GM23248 (cell line): ENCODE results near the gene ZNF469. TPM values are rescaled to one million over a fixed set of nuclear protein-coding genes. Genes with fewer than 3 reads are reported as not detected.

Experiments
- DNase-seq: peaks from one replicate; pipeline ENCODE4 v3.0.0-alpha.2; 2015
- H2AFZ ChIP-seq: fragments of 200-600 bp; sonication (generic); 2 replicates; pipeline ENCODE4 v1.6.1; 2016; ENCODE audit warnings: antibody characterized with exemption
- H3F3A ChIP-seq: fragments of 200-600 bp; sonication (generic); 2 replicates; pipeline ENCODE4 v1.6.1; 2016; ENCODE audit warnings: mild to moderate bottlenecking, antibody characterized with exemption, mixed run types; ENCODE audit not compliant: insufficient read depth
- H3K27ac ChIP-seq: fragments of 200-600 bp; sonication (generic); 2 replicates; pipeline ENCODE4 v1.5.1; 2016; ENCODE audit warnings: mild to moderate bottlenecking
- H3K27me3 ChIP-seq: fragments of 200-600 bp; sonication (generic); replicated peaks from 2 replicates; pipeline ENCODE4 v1.6.1; 2016; ENCODE audit warnings: mild to moderate bottlenecking; ENCODE audit not compliant: insufficient read depth
- H3K36me3 ChIP-seq: fragments of 200-600 bp; sonication (generic); 2 replicates; pipeline ENCODE4 v1.6.1; 2016; ENCODE audit warnings: low read depth, mild to moderate bottlenecking
- H3K4me1 ChIP-seq: fragments of 200-600 bp; sonication (generic); 2 replicates; pipeline ENCODE4 v1.6.1; 2016; ENCODE audit warnings: mild to moderate bottlenecking; ENCODE audit not compliant: insufficient read depth
- H3K4me2 ChIP-seq: fragments of 200-600 bp; sonication (generic); one replicate; pipeline ENCODE4 v1.6.1; 2016; ENCODE audit warnings: mild to moderate bottlenecking; ENCODE audit not compliant: unreplicated experiment
- H3K4me3 ChIP-seq: fragments of 200-600 bp; sonication (generic); 2 replicates; pipeline ENCODE4 v1.5.1; 2016; ENCODE audit warnings: mild to moderate bottlenecking
- H3K79me2 ChIP-seq: fragments of 200-600 bp; sonication (generic); 2 replicates; pipeline ENCODE4 v1.6.1; 2016; ENCODE audit warnings: mild to moderate bottlenecking; ENCODE audit not compliant: insufficient read depth
- H3K9ac ChIP-seq: fragments of 200-600 bp; sonication (generic); 2 replicates; pipeline ENCODE4 v1.6.1; 2016; ENCODE audit warnings: mild to moderate bottlenecking
- H3K9me2 ChIP-seq: fragments of 200-600 bp; sonication (generic); 2 replicates; pipeline ENCODE4 v1.6.1; 2016; ENCODE audit warnings: mixed run types, mild to moderate bottlenecking, moderate library complexity; ENCODE audit not compliant: insufficient read depth
- H3K9me3 ChIP-seq: fragments of 200-600 bp; sonication (generic); one replicate; pipeline ENCODE4 v1.6.1; 2017; ENCODE audit warnings: low read depth
- H4K20me1 ChIP-seq: fragments of 200-600 bp; sonication (generic); 2 replicates; pipeline ENCODE4 v1.6.0; 2016; ENCODE audit not compliant: insufficient read depth
- EZH2 ChIP-seq: fragments of 200-600 bp; sonication (generic); IDR thresholded peaks from 2 replicates; pipeline ENCODE4 v1.6.1; 2018; ENCODE audit warnings: antibody characterized with exemption, mild to moderate bottlenecking; ENCODE audit not compliant: insufficient read depth, poor library complexity, severe bottlenecking
- EZH2phosphoT487 ChIP-seq: fragments of 200-600 bp; sonication (generic); IDR thresholded peaks from 2 replicates; pipeline ENCODE4 v1.6.1; 2018; ENCODE audit warnings: antibody characterized with exemption, moderate library complexity, mild to moderate bottlenecking, low read depth; ENCODE audit not compliant: insufficient read depth
- WGBS, 2 experiments: methylation state at CpG; one replicate each; pipeline ENCODE4 v1.1.6; 2015 to 2017; ENCODE audit warnings: low lambda C conversion rate in 2 of 2, low coverage in 1 of 2; ENCODE audit errors: missing lambda C conversion rate in 2 of 2; 5-methylcytosine and 5-hydroxymethylcytosine counted together
- in situ Hi-C: fragments of 300-500 bp; cut with MboI; formaldehyde crosslinking; loops from 2 replicates; pipeline ENCODE4 v1.15.0; 2020
- polyA plus RNA-seq: library from polyadenylated mRNA; unstranded; fragments of >200 nt; fragmentation: Nextera tagmentation; extraction: Ambion mirVana; gene quantifications from 2 replicates; pipeline ENCODE4 v1.2.1, GENCODE V29; 2016
- total RNA-seq: library from RNA; depleted of rRNA; stranded (reverse); fragments of >200 nt; shearing (Covaris generic); gene quantifications from 2 replicates; pipeline ENCODE4 v1.2.3, GENCODE V29; 2014

The ZNF469 gene
- total and polyA plus RNA-seq, 2 experiments from 2014 or later = 0.65 to 2.6 TPM

GRCh38 chr16:88340755-88341150 is 42.0 kb upstream of the ZNF469 start:
- in situ Hi-C loops = no loop called here
- Histone ChIP-seq H3K27ac (no peak overlapping the region), H3K9me2 (no peaks in the 10 kb centered on the region), H2AFZ (no peak overlapping the region), H3K79me2 (no peaks in the 10 kb centered on the region), H3K27me3 (no peaks in the 10 kb centered on the region), H3K9me3 (no peaks in the 10 kb centered on the region), H3K9ac (no peak overlapping the region), H3K4me1 (no peaks in the 10 kb centered on the region), H4K20me1 (no peaks in the 10 kb centered on the region), H3K4me3 (no peak overlapping the region), H3F3A (peaks cover 10% of the 10 kb centered on the region; the same call in 1 of the 2 replicates), H3K36me3 (no peaks in the 10 kb centered on the region), H3K4me2 (no peak overlapping the region)
- TF ChIP-seq EZH2 = no peak
- TF ChIP-seq EZH2phosphoT487 = no peak
- 81 to 84% methylated on average over 9 to 11 of the region's 11 CpGs for WGBS, 2 experiments
- no peak for DNase-seq

- no peak for TF ChIP-seq EZH2
- no peak for TF ChIP-seq EZH2phosphoT487
- H3K36me3 ChIP-seq = no peaks in the 10 kb centered on the region
- H3K27me3 ChIP-seq = no peaks in the 10 kb centered on the region
- no peak for DNase-seq
- WGBS, 2 experiments = 88 to 90% methylated on average over 16 to 24 of the region's 24 CpGs
- H3F3A ChIP-seq = 0 out of 2 replicates have a peak, but pooled peaks cover under 1% of the 10 kb centered on the region
- in situ Hi-C loops = no loop called here
- H3K27ac ChIP-seq = no peak overlapping the region
- H4K20me1 ChIP-seq = no peaks in the 10 kb centered on the region
- no peak overlapping the region for H3K4me2 ChIP-seq
- H3K4me1 ChIP-seq = no peaks in the 10 kb centered on the region
- no peak overlapping the region for H3K9ac ChIP-seq
- no peaks in the 10 kb centered on the region for H3K79me2 ChIP-seq
- H3K9me2 ChIP-seq = no peaks in the 10 kb centered on the region
- no peak overlapping the region for H2AFZ ChIP-seq
- no peaks in the 10 kb centered on the region for H3K9me3 ChIP-seq
- no peak overlapping the region for H3K4me3 ChIP-seq
Observed at GRCh38 chr16:88341551-88342290, 41.0 kb upstream of the ZNF469 start.

- Histone ChIP-seq H3F3A (no peaks in the 10 kb centered on the region), H2AFZ (no peak overlapping the region), H3K27me3 (no peaks in the 10 kb centered on the region), H3K36me3 (no peaks in the 10 kb centered on the region), H3K27ac (no peak overlapping the region), H3K4me3 (no peak overlapping the region), H3K4me2 (no peak overlapping the region), H4K20me1 (no peaks in the 10 kb centered on the region), H3K9me3 (no peaks in the 10 kb centered on the region), H3K9me2 (no peaks in the 10 kb centered on the region), H3K79me2 (no peaks in the 10 kb centered on the region), H3K9ac (no peak overlapping the region), H3K4me1 (no peaks in the 10 kb centered on the region)
- in situ Hi-C loops = no loop called here
- DNase-seq = no peak
- TF ChIP-seq EZH2 (no peak), EZH2phosphoT487 (no peak)
- WGBS, 2 experiments = 92 to 95% methylated on average over 16 of the region's 16 CpGs
Observed at GRCh38 chr16:88342491-88342890, 40.3 kb upstream of the ZNF469 start.

- in situ Hi-C loops = no loop called here
Observed at GRCh38 chr16:88343271-88343791, 39.4 kb upstream of the ZNF469 start.

More at GRCh38 chr16:88343271-88343791, 39.4 kb upstream of the ZNF469 start:
- no peaks in the 10 kb centered on the region for H3K79me2 ChIP-seq
- no peak overlapping the region for H3K4me3 ChIP-seq
- H3K4me2 ChIP-seq = no peak overlapping the region
- no peaks in the 10 kb centered on the region for H3K9me2 ChIP-seq
- no peaks in the 10 kb centered on the region for H3K4me1 ChIP-seq
- no peak for DNase-seq
- H3K27ac ChIP-seq = no peak overlapping the region
- no peaks in the 10 kb centered on the region for H3F3A ChIP-seq
- H3K36me3 ChIP-seq = no peaks in the 10 kb centered on the region
- H4K20me1 ChIP-seq = no peaks in the 10 kb centered on the region
- WGBS, 2 experiments = 90 to 95% methylated on average over 8 of the region's 8 CpGs
- H2AFZ ChIP-seq = no peak overlapping the region
- TF ChIP-seq EZH2phosphoT487 (no peak), EZH2 (no peak)
- no peaks in the 10 kb centered on the region for H3K9me3 ChIP-seq
- H3K9ac ChIP-seq = no peak overlapping the region
- no peaks in the 10 kb centered on the region for H3K27me3 ChIP-seq
